GM21825 (cell line): ENCODE data around the gene RRAD.

Experiments
- ATAC-seq: cut with Tn5 transposase; IDR thresholded peaks from one replicate; pipeline ENCODE4 v1.9.1; 2021; ENCODE audit warnings: mild to moderate bottlenecking, moderate library complexity; ENCODE audit not compliant: unreplicated experiment

The RRAD gene

DNA sequence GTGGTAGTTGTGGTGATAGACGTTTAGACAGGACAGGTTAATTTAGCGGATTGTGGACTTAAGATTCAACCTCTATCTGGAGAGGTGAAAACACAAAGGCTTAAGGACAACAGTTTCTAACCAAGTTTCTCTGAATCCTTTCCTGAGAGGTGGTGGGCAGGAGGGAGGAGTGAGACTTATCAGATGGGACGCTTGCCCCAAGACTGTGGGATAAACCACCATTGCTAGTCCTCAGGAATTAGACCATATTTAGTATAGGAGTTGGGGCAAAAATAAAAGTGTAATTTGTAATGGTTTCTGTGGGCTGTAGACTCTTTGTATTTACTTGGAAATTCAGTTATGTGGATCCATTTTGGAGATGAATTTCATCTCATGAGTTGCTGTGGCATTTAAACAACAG, 38.4 kb downstream of the RRAD start:
- ATAC-seq = no peak

DNA sequence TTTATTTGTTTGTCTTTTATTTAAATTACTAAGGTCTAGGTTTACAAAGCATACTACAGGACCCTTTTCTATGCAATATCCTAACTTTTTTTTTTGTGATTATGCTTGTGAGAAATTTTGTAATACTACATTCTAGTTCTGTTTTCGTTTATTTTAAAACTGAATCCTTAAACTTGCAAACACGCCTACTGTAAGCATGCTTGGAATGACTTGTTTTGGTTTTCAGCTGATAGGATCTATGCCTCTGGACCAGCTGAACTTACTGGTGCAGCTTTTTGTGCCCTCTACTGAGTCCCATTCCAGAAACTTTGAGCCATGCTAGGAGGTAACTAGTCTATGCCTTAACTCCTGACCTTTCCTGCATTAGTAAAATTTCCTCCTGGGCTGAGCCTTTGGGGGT, 39.0 kb downstream of the RRAD start:
- ATAC-seq = no peak

GRCh38 chr16:66885491-66885890, 39.8 kb downstream of the RRAD start:
- ATAC-seq = no peak

DNA sequence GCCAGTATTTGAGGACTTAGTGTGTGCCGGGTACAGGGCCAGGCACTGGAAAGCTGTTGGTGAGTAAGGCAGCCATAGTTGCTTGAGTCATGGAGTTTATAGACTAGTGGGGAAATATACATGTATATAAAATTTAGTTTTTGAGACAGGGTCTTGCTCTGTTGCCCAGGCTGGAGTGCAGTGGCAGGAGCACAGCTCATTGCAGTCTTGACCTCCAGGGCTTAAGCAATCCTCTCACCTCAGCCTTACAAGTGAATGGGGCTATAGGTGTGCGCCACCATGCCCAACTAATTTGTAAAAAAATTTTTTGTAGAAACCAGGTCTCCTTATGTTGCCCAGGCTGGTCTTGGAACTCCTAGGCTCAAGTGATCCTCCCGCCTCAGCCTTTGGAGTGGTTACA, 42.6 kb downstream of the RRAD start:
- ATAC-seq = no peak

GRCh38 chr16:66881964-66882508, 43.3 kb downstream of the RRAD start:
- ATAC-seq = no peak

DNA sequence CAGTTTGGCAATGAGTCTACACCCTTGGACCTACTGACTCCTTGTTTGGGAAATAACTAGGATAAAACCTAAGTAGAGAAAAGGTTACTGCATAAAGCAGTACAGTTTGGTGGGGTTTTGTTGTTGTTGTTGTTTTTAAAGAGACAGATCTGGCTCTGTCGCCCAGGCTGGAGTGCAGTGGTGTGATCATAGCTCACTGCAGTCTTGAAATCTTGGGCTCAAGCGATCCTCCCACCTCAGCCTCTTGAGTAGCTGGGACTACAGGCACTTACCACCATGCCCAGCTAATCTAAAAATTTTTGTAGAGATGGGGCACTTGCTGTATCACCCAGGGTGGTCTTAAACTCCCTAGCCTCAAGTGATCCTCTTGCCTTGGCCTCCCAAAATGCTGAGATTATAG, 43.8 kb downstream of the RRAD start:
- no peak for ATAC-seq

- ATAC-seq = peak; percentile 16
These were observed 44.3 kb downstream of the RRAD start for GRCh38 chr16:66881014-66881417.

DNA sequence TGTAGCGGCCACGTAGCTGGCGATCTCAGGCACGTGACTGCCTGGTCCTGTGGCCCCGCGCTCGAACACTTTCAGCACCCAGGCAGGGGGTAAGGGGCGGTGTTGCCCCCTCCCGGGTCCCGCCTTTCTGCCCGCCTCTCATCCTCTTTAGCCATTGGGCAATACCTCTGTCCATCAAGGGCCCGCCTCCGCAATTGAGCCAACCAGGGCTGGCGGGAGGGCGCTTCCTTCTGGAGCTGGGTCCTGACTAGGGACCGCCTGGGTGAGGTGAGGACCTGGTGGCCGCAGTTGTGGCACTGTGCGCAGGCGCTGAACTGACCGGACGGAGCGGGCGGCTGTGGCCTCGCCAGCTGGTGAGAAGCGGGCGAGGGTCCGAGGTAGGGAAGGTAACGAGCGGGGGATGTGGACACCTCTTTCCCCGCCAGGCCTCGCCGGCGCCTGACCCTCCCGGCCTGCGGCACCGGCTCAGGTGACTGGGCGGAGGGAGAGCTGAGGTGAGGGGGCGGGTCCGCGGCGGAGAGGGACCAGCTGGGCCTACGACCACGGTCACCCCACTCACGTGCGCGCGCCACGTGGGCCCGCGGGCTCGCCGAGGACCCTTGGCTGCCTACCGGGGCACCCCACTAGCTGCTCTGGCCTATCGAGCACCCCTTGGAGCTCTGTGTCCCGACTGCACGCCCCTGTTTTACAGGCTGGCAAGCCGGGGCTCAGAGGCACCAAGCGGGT, 44.9 kb downstream of the RRAD start, which contains the start of gene PDP2:
TSS of gene PDP2 (plus strand) at position 228 of the 726 bp plus-strand sequence. CDS start 3,770 bp downstream, outside the sequence.
- peak; percentile 89 for ATAC-seq

- ATAC-seq = peak; percentile 26
These were observed 47.3 kb downstream of the RRAD start for GRCh38 chr16:66878067-66878466.

- ATAC-seq = no peak
These were observed 51.1 kb downstream of the RRAD start for GRCh38 chr16:66874079-66874775.

DNA sequence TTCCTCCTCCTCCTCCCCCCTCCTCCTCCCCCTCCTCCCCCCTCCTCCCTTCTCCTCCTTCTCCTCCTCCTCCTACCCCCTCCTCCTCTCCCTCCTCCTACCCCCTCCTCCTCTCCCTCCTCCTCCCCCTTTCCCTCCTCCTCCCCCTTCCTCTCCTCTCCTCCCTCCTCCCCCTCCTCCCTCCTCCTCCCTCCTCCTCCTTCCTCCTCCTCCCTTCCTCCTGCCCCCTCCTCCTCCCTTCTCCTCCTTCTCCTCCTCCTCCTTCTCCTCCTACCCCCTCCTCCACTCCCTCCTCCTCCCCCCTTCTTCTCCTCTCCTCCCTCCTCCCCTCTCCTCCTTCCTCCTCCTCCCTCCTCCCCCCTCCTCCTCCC, 51.7 kb downstream of the RRAD start:
- ATAC-seq = no peak

DNA sequence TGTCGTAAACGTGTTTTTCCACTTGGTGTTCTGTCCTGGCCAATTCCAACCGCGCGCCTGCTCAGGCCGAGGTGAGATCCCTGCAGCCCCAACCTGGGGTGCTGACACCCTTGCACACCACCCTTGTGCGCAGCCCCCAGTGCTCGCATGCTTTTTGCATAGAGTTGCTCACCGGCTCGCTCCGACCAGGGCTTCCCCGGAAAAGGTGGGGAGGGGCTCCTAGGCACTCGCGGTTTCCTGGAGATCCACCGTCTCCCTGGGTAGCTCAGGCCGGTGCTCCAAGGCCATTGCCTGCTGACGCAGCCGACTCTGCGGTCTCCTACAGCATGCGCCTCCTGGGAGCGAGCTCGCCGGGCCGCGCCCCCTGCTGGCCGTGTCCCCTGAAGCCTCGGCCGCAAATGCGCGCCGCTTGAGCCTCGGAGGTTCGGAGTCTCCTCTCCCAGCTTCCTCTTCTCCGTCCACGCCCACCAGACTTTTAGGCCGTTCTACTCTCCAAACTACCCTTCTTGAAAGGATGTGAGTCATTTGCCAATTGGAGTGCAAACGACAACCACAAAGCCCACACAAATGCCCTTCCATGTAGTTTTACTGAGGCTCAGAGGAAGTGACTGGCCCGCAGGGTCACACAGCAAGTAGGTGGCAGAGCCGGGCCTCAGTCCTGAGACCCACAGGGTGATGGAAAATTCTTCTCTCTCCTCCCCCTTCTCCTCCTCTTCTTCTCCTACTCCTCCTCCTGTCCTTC, 52.2 kb downstream of the RRAD start:
- ATAC-seq = peak; percentile 87

DNA sequence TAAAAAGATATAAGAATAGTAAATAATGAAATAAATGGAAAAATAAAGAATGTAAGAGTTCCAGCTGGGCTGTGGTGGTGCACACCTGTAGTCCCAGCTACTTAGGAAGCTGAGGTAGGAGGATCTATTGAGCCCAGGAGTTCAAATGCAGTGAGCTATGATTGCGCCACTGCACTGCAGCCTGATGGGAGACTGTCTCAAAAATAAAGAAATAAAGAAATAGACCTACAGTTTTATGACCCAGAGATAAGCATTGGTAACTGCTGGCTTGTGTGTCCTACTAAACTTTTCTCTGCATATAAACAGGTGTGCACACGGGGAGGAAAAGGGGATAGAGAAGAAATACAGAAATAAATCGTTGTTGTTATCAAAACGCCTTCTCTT, 52.8 kb downstream of the RRAD start:
- ATAC-seq = no peak

- ATAC-seq = no peak
These were observed 53.5 kb downstream of the RRAD start for GRCh38 chr16:66871840-66872239.
